ENCODE results near the gene NRXN3. TPM values are rescaled to one million over a fixed set of nuclear protein-coding genes. Genes with fewer than 3 reads are reported as not detected.

Gene NRXN3
- polyA plus RNA-seq, 1 donor from 2014 or later = 110 TPM

- no peak overlapping the region for H3K27ac ChIP-seq (ENCODE audit: low read length)
- no peak overlapping the region for H3K4me3 ChIP-seq (ENCODE audit: low read length)
- no peak overlapping the region for H3K9ac ChIP-seq (ENCODE audit: low read length)
- H3K79me2 ChIP-seq (replicated peaks; ENCODE audit: insufficient read depth, low read length) = no peaks in the 10 kb centered on the region
- no peaks in the 10 kb centered on the region for H3K27me3 ChIP-seq (ENCODE audit: insufficient read depth, low read depth, low read length)
- H3K9me3 ChIP-seq (ENCODE audit: low read length) = no peaks in the 10 kb centered on the region
- H4K20me1 ChIP-seq (ENCODE audit: insufficient read depth) = no peaks in the 10 kb centered on the region
- TF ChIP-seq SMC3 (conservative IDR thresholded peaks at IDR 0.05; ENCODE audit: poor library complexity) (peak; percentile 78), EP300 (conservative IDR thresholded peaks at IDR 0.05; ENCODE audit: poor library complexity, severe bottlenecking) (no peak), TAF1 (IDR thresholded peaks at IDR 0.05; ENCODE audit: low read depth) (no peak), CTCF (IDR thresholded peaks at IDR 0.05; ENCODE audit: poor library complexity, severe bottlenecking) (peak; percentile 80), POLR2AphosphoS5 (IDR thresholded peaks at IDR 0.05) (no peak), MXI1 (conservative IDR thresholded peaks at IDR 0.05; ENCODE audit: poor library complexity, severe bottlenecking) (no peak), RAD21 (conservative IDR thresholded peaks at IDR 0.05) (peak; percentile 85), EZH2 (IDR thresholded peaks at IDR 0.05; ENCODE audit: borderline replicate concordance, insufficient read depth, low read length, poor library complexity, severe bottlenecking) (no peak)
- TF ChIP-seq, protein P1, sequence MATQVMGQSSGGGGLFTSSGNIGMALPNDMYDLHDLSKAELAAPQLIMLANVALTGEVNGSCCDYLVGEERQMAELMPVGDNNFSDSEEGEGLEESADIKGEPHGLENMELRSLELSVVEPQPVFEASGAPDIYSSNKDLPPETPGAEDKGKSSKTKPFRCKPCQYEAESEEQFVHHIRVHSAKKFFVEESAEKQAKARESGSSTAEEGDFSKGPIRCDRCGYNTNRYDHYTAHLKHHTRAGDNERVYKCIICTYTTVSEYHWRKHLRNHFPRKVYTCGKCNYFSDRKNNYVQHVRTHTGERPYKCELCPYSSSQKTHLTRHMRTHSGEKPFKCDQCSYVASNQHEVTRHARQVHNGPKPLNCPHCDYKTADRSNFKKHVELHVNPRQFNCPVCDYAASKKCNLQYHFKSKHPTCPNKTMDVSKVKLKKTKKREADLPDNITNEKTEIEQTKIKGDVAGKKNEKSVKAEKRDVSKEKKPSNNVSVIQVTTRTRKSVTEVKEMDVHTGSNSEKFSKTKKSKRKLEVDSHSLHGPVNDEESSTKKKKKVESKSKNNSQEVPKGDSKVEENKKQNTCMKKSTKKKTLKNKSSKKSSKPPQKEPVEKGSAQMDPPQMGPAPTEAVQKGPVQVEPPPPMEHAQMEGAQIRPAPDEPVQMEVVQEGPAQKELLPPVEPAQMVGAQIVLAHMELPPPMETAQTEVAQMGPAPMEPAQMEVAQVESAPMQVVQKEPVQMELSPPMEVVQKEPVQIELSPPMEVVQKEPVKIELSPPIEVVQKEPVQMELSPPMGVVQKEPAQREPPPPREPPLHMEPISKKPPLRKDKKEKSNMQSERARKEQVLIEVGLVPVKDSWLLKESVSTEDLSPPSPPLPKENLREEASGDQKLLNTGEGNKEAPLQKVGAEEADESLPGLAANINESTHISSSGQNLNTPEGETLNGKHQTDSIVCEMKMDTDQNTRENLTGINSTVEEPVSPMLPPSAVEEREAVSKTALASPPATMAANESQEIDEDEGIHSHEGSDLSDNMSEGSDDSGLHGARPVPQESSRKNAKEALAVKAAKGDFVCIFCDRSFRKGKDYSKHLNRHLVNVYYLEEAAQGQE (IDR thresholded peaks at IDR 0.05; ENCODE audit: borderline replicate concordance) = no peak
- no peaks in the 10 kb centered on the region for H3K9me2 ChIP-seq (ENCODE audit: insufficient read depth, low read length)
- no peak overlapping the region for H2AFZ ChIP-seq (ENCODE audit: low read depth, low read length)
- H3K36me3 ChIP-seq (ENCODE audit: insufficient read depth, low read length) = no peaks in the 10 kb centered on the region
- no peaks in the 10 kb centered on the region for H3F3A ChIP-seq (ENCODE audit: insufficient read depth, low read length, poor library complexity, severe bottlenecking)
- H3K4me2 ChIP-seq (ENCODE audit: low read length) = no peak overlapping the region
Observed at GRCh38 chr14:78933948-78934524, 763.9 kb downstream of the NRXN3 start.

- Histone ChIP-seq H3F3A (ENCODE audit: insufficient read depth, low read length, poor library complexity, severe bottlenecking) (no peaks in the 10 kb centered on the region), H3K9me3 (ENCODE audit: low read length) (no peaks in the 10 kb centered on the region), H3K9ac (ENCODE audit: low read length) (no peak overlapping the region)
Observed at GRCh38 chr14:78946949-78947348, 776.8 kb downstream of the NRXN3 start.

More at GRCh38 chr14:78946949-78947348, 776.8 kb downstream of the NRXN3 start:
- no peak overlapping the region for H3K4me2 ChIP-seq (ENCODE audit: low read length)
- H4K20me1 ChIP-seq (ENCODE audit: insufficient read depth) = no peaks in the 10 kb centered on the region
- no peaks in the 10 kb centered on the region for H3K27me3 ChIP-seq (ENCODE audit: insufficient read depth, low read depth, low read length)
- H3K4me3 ChIP-seq (ENCODE audit: low read length) = no peak overlapping the region
- H3K9me2 ChIP-seq (ENCODE audit: insufficient read depth, low read length) = no peaks in the 10 kb centered on the region
- no peaks in the 10 kb centered on the region for H3K79me2 ChIP-seq (replicated peaks; ENCODE audit: insufficient read depth, low read length)
- TF ChIP-seq, protein P1 (IDR thresholded peaks at IDR 0.05; ENCODE audit: borderline replicate concordance) = no peak
- TF ChIP-seq MXI1 (conservative IDR thresholded peaks at IDR 0.05; ENCODE audit: poor library complexity, severe bottlenecking) (no peak), TAF1 (IDR thresholded peaks at IDR 0.05; ENCODE audit: low read depth) (no peak), SMC3 (conservative IDR thresholded peaks at IDR 0.05; ENCODE audit: poor library complexity) (no peak), POLR2AphosphoS5 (IDR thresholded peaks at IDR 0.05) (no peak), EZH2 (IDR thresholded peaks at IDR 0.05; ENCODE audit: borderline replicate concordance, insufficient read depth, low read length, poor library complexity, severe bottlenecking) (no peak), CTCF (IDR thresholded peaks at IDR 0.05; ENCODE audit: poor library complexity, severe bottlenecking) (no peak), RAD21 (conservative IDR thresholded peaks at IDR 0.05) (no peak), EP300 (conservative IDR thresholded peaks at IDR 0.05; ENCODE audit: poor library complexity, severe bottlenecking) (no peak)
- no peak overlapping the region for H3K27ac ChIP-seq (ENCODE audit: low read length)
- H2AFZ ChIP-seq (ENCODE audit: low read depth, low read length) = no peak overlapping the region
- peaks cover 7% of the 10 kb centered on the region for H3K36me3 ChIP-seq (ENCODE audit: insufficient read depth, low read length)
